22Rv1 (cell line): ENCODE data around the gene CUX1.
"Not testable (repeated sequence)": the region's sequence is repeated elsewhere in the genome, so short reads cannot be mapped to it uniquely, and the experiment has no call there.

ENCODE experiments used
- H3K27ac ChIP-seq: fragments of 450-650 bp; 2 replicates; pipeline ENCODE4 v1.5.1; 2017
- CTCF ChIP-seq: fragments of 450-650 bp; IDR thresholded peaks from 2 replicates; pipeline ENCODE4 v1.5.1; 2017; ENCODE audit warnings: mild to moderate bottlenecking
- ZFX ChIP-seq: fragments of 450-650 bp; IDR thresholded peaks from 2 replicates; pipeline ENCODE4 v1.6.1; 2017; ENCODE audit warnings: antibody characterized with exemption, borderline replicate concordance

The CUX1 gene

GRCh38 chr7:102040569-102040968, 223.1 kb downstream of the CUX1 start:
- no peak overlapping the region for H3K27ac ChIP-seq
- TF ChIP-seq CTCF (no peak), ZFX (no peak)

GRCh38 chr7:102042016-102042656, 224.7 kb downstream of the CUX1 start:
- H3K27ac ChIP-seq, result no peak overlapping the region
- TF ChIP-seq ZFX (no peak), CTCF (no peak)

- H3K27ac ChIP-seq, result not testable (repeated sequence)
Observed at GRCh38 chr7:102042796-102043195, 225.4 kb downstream of the CUX1 start.

- H3K27ac ChIP-seq, result no peak overlapping the region
- TF ChIP-seq CTCF (no peak), ZFX (no peak)
Observed at GRCh38 chr7:102044641-102044983, 227.2 kb downstream of the CUX1 start.

GRCh38 chr7:102044984-102045673, 227.7 kb downstream of the CUX1 start:
- TF ChIP-seq ZFX (no peak), CTCF (no peak)
- no peak overlapping the region for H3K27ac ChIP-seq

GRCh38 chr7:102045681-102046372, 228.4 kb downstream of the CUX1 start:
- TF ChIP-seq CTCF (no peak), ZFX (no peak)
- no peak overlapping the region for H3K27ac ChIP-seq

GRCh38 chr7:102046373-102047117, 229.1 kb downstream of the CUX1 start:
- no peak overlapping the region for H3K27ac ChIP-seq
- TF ChIP-seq ZFX (no peak), CTCF (no peak)
